ENCODE results near the gene PPP1R12B.
"Not testable (repeated sequence)": the region's sequence is repeated elsewhere in the genome, so short reads cannot be mapped to it uniquely, and the experiment has no call there.

The PPP1R12B gene

DNA sequence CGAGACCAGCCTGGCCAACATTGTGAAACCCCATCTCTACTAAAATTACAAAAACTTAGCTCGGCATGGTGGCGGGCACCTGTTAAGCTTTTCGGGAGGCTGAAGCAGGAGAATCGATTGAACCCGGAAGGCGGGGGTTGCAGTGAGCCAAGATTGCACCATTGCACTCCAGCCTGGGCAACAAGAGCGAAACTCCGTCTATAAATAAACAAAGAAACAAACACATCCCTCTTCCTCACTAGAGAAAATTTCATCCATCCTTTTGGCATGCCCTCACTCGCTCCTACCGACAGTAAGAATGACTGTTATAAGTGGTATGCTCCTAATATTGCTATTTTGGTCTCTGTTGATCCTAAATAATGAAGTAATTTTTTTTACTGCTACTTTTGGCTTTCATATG is 195.0 kb downstream of the PPP1R12B start:
- not testable (repeated sequence) for H3K9ac ChIP-seq (ENCODE audit: low read depth in 1 of 2, low read length in 2 of 2); H3K36me3 ChIP-seq (ENCODE audit: control insufficient read depth in 1 of 2, insufficient read depth in 2 of 2, low read length in 2 of 2); H3K4me3 ChIP-seq (ENCODE audit: low read depth in 1 of 2, low read length in 2 of 2); H3K27ac ChIP-seq (ENCODE audit: low read depth, low read length); H3K9me3 ChIP-seq (ENCODE audit: control insufficient read depth in 1 of 2, low read length in 2 of 2); H3K4me1 ChIP-seq (ENCODE audit: control insufficient read depth in 1 of 2, insufficient read depth in 2 of 2, low read length in 2 of 2); H3K27me3 ChIP-seq (ENCODE audit: control insufficient read depth in 1 of 2, insufficient read depth in 2 of 2, low read length in 2 of 2)

DNA sequence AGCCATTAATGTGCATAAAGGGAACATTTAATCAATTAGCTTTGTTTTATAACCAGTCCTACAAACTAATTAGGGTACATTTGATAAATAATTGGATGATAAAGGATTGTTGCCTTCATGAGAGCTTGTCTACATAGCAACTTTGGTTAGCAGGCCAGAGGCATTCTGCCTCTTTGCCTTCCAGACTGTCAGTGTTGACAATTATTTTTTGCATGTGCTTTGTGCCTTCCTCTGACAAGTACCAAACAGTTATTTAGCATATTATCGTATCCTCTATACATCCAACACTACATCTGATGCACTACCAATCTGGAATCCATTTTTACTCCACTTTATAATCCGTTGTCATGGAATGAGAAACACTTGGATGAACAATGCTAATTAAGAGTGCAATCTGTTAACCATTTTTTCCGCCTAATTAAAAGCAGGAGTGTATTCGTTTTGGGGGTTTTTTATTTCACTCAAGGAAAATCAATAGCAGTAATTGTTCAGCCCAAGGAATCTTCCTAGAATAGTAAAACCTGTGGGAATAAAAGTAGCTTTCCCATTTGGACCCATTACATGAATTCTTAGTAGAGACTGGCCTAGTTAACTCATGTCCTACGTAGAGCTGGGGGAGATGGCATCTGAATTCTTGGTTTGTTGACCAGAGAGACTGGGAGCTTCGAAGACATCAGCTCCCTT is 196.4 kb downstream of the PPP1R12B start:
- H3K27ac ChIP-seq (ENCODE audit: low read depth, low read length); H3K27me3 ChIP-seq (ENCODE audit: control insufficient read depth in 1 of 2, insufficient read depth in 2 of 2, low read length in 2 of 2); H3K9ac ChIP-seq (ENCODE audit: low read depth in 1 of 2, low read length in 2 of 2); H3K36me3 ChIP-seq (ENCODE audit: control insufficient read depth in 1 of 2, insufficient read depth in 2 of 2, low read length in 2 of 2); H3K4me1 ChIP-seq (ENCODE audit: control insufficient read depth in 1 of 2, insufficient read depth in 2 of 2, low read length in 2 of 2); H3K9me3 ChIP-seq (ENCODE audit: control insufficient read depth in 1 of 2, low read length in 2 of 2); H3K4me3 ChIP-seq (ENCODE audit: low read depth in 1 of 2, low read length in 2 of 2): not testable (repeated sequence)

DNA sequence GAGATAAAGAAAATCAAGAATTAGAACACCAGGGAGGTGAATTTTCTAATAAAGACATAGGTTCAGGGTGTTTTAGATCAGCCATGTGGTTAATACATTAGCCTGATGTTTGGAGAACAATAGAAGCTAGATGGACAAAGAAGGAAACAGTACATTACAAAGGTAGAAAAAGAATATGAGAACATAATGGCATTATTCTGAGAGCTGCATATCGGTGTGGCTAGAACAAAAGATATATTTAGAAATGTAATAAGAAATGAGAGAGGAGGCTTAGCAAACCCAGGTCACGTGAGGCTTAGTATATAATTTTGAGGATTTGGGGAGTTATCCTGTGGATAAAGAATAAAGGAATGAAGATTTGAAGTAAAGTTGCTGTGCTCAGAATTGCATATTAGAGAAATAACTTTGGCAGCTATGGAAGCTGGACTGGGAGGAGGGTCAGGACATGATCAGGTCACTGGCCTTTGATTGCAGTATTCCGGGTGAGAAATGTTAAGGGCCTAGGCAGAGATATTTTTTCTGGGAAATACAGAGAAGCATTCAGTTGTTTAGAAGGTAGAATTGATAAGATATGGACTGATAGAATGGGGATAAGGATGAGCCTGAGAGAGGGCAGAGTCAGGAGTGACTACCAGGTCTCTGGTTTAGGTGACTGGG is 197.3 kb downstream of the PPP1R12B start:
- H3K9ac ChIP-seq (ENCODE audit: low read depth in 1 of 2, low read length in 2 of 2); H3K36me3 ChIP-seq (ENCODE audit: control insufficient read depth in 1 of 2, insufficient read depth in 2 of 2, low read length in 2 of 2); H3K9me3 ChIP-seq (ENCODE audit: control insufficient read depth in 1 of 2, low read length in 2 of 2); H3K4me3 ChIP-seq (ENCODE audit: low read depth in 1 of 2, low read length in 2 of 2); H3K4me1 ChIP-seq (ENCODE audit: control insufficient read depth in 1 of 2, insufficient read depth in 2 of 2, low read length in 2 of 2); H3K27me3 ChIP-seq (ENCODE audit: control insufficient read depth in 1 of 2, insufficient read depth in 2 of 2, low read length in 2 of 2): not testable (repeated sequence)
- H3K27ac ChIP-seq (ENCODE audit: low read depth, low read length): peak overlapping the region; percentile 18

DNA sequence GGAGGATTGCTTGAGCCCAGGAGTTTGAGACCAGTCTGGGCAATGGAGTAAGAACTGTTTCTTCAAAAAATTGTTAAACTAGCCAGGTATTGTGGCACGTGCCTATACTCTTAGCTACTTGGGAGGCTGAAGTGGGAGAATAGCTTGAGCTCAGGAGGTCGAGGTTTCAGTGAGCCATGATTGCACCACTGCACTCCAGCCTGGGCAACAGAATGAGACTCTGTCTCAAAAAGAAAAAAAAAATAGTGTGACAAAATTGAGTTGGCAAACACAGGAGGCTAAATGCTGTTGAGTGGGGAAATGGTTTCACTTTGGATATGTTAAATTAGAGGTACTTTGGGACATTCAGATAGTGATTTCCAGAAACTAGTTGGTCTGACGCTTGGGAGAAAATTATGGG is 197.9 kb downstream of the PPP1R12B start:
- H3K9ac ChIP-seq (ENCODE audit: low read depth in 1 of 2, low read length in 2 of 2); H3K27me3 ChIP-seq (ENCODE audit: control insufficient read depth in 1 of 2, insufficient read depth in 2 of 2, low read length in 2 of 2); H3K27ac ChIP-seq (ENCODE audit: low read depth, low read length); H3K9me3 ChIP-seq (ENCODE audit: control insufficient read depth in 1 of 2, low read length in 2 of 2); H3K36me3 ChIP-seq (ENCODE audit: control insufficient read depth in 1 of 2, insufficient read depth in 2 of 2, low read length in 2 of 2); H3K4me3 ChIP-seq (ENCODE audit: low read depth in 1 of 2, low read length in 2 of 2); H3K4me1 ChIP-seq (ENCODE audit: control insufficient read depth in 1 of 2, insufficient read depth in 2 of 2, low read length in 2 of 2): not testable (repeated sequence)

DNA sequence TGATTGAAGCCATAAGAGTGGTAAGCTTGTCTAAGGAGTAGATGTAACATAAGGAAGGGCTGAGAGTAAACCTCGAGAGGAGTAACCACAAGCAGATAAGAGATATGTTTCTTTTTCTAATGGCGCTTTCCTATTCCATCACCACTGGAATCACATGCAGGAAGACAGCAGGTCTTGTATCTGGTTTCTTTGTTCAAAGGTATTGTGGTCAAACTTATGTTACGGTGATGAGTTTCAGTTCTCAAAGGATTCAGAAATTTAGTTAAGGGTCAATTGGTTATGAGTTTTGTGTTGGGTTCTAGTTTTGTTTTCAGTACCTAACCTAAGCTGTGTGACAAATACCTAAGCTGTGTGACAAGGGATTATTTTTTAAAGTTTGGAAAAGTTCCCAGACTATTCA is 198.3 kb downstream of the PPP1R12B start:
- not testable (repeated sequence) for H3K36me3 ChIP-seq (ENCODE audit: control insufficient read depth in 1 of 2, insufficient read depth in 2 of 2, low read length in 2 of 2); H3K4me3 ChIP-seq (ENCODE audit: low read depth in 1 of 2, low read length in 2 of 2); H3K9me3 ChIP-seq (ENCODE audit: control insufficient read depth in 1 of 2, low read length in 2 of 2); H3K27ac ChIP-seq (ENCODE audit: low read depth, low read length); H3K9ac ChIP-seq (ENCODE audit: low read depth in 1 of 2, low read length in 2 of 2); H3K27me3 ChIP-seq (ENCODE audit: control insufficient read depth in 1 of 2, insufficient read depth in 2 of 2, low read length in 2 of 2); H3K4me1 ChIP-seq (ENCODE audit: control insufficient read depth in 1 of 2, insufficient read depth in 2 of 2, low read length in 2 of 2)

DNA sequence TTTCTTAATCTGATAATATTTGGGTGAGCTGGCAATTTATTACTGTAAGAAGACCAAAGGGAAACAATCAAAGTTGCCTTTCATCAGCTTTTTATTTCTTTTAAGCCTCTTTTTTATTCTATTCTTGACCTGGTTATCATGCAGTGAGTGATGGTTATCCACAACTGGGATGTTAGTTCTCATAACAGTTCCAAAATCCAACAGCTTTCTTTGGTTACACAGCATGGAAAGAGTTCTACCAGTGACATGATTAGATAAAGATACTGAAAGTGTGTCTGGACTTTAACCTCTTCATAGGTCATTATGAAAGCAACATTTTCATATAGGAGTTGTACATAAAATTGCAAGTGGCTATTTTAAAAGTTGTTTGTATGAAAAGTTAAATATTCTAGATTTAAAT is 198.7 kb downstream of the PPP1R12B start:
- no peaks in the 10 kb centered on the region for H3K36me3 ChIP-seq (ENCODE audit: control insufficient read depth in 1 of 2, insufficient read depth in 2 of 2, low read length in 2 of 2)
- no peaks in the 10 kb centered on the region for H3K27me3 ChIP-seq (ENCODE audit: control insufficient read depth in 1 of 2, insufficient read depth in 2 of 2, low read length in 2 of 2)
- H3K4me3 ChIP-seq (ENCODE audit: low read depth in 1 of 2, low read length in 2 of 2): no peak overlapping the region
- no peak overlapping the region for H3K27ac ChIP-seq (ENCODE audit: low read depth, low read length)
- H3K9ac ChIP-seq (ENCODE audit: low read depth in 1 of 2, low read length in 2 of 2): no peak overlapping the region
- no peaks in the 10 kb centered on the region for H3K9me3 ChIP-seq (ENCODE audit: control insufficient read depth in 1 of 2, low read length in 2 of 2)
- peaks cover 0 to 4% of the 10 kb centered on the region in 2 donors for H3K4me1 ChIP-seq (ENCODE audit: control insufficient read depth in 1 of 2, insufficient read depth in 2 of 2, low read length in 2 of 2)

DNA sequence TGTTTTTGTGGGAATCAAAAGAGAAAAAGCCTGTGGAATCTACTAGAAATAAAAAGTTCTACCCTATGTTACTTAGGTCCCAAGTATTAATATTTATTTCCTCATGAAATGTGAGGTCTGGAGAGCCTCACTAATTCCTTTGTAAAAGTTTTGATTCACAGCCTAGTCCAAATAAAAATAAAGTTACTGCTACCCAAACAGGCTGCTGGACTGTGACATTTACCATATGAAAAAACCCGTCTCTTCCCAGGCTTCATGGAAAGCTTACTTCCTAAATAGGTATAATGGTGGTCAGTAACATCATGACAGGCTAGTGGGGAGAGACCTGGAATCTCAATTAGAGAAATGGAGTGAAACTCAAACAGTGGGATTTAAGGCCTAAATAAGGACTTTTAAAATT is 201.6 kb downstream of the PPP1R12B start:
- not testable (repeated sequence) for H3K27ac ChIP-seq (ENCODE audit: low read depth, low read length); H3K27me3 ChIP-seq (ENCODE audit: control insufficient read depth in 1 of 2, insufficient read depth in 2 of 2, low read length in 2 of 2); H3K4me3 ChIP-seq (ENCODE audit: low read depth in 1 of 2, low read length in 2 of 2); H3K9ac ChIP-seq (ENCODE audit: low read depth in 1 of 2, low read length in 2 of 2); H3K9me3 ChIP-seq (ENCODE audit: control insufficient read depth in 1 of 2, low read length in 2 of 2); H3K36me3 ChIP-seq (ENCODE audit: control insufficient read depth in 1 of 2, insufficient read depth in 2 of 2, low read length in 2 of 2); H3K4me1 ChIP-seq (ENCODE audit: control insufficient read depth in 1 of 2, insufficient read depth in 2 of 2, low read length in 2 of 2)

DNA sequence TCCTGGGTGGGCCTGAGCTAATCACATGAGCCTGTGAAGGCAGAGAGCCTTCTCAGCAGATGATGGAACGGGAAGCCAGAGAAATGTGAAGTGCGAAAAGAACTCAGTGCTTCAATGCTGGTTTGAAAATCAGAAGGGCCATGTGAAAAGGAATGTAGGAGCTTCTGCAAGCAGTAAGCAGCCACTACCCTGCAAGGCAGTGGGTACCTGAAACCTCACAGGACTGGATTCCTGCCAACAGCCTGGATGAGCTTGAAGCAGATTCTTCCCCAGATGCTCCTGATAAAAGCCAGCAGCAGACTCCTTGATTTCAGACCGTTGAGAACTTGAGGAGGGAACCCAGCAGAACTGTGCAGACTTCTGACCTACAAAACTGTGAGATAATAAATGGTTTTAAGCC is 203.2 kb downstream of the PPP1R12B start:
- Histone ChIP-seq H3K27me3 (ENCODE audit: control insufficient read depth in 1 of 2, insufficient read depth in 2 of 2, low read length in 2 of 2) (no peaks in the 10 kb centered on the region), H3K9me3 (ENCODE audit: control insufficient read depth in 1 of 2, low read length in 2 of 2) (no peaks in the 10 kb centered on the region), H3K36me3 (ENCODE audit: control insufficient read depth in 1 of 2, insufficient read depth in 2 of 2, low read length in 2 of 2) (no peaks in the 10 kb centered on the region), H3K4me1 (ENCODE audit: control insufficient read depth in 1 of 2, insufficient read depth in 2 of 2, low read length in 2 of 2) (peaks cover 2 to 4% of the 10 kb centered on the region in 2 donors), H3K27ac (ENCODE audit: low read depth, low read length) (no peak overlapping the region), H3K4me3 (ENCODE audit: low read depth in 1 of 2, low read length in 2 of 2) (no peak overlapping the region), H3K9ac (ENCODE audit: low read depth in 1 of 2, low read length in 2 of 2) (no peak overlapping the region)

DNA sequence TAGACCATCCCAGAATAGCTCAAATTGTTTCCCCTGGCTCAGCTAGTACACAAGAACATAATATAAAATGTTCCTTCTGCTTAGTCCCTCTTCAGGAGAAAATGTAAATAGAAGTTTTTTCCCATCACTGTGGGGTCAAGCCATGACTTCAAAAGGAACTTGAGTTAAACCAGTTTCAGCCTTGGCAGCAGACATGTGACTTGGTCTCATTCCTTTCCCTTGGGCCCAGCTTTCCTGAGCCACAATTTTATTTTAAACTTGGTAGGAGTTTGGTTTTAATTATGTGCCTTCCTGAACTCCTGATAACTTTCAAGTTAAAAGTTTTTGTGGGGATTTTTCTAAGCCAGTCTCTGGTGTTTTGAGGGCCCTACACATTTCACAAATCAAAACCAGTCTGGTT is 204.1 kb downstream of the PPP1R12B start:
- not testable (repeated sequence) for H3K27me3 ChIP-seq (ENCODE audit: control insufficient read depth in 1 of 2, insufficient read depth in 2 of 2, low read length in 2 of 2); H3K4me1 ChIP-seq (ENCODE audit: control insufficient read depth in 1 of 2, insufficient read depth in 2 of 2, low read length in 2 of 2); H3K4me3 ChIP-seq (ENCODE audit: low read depth in 1 of 2, low read length in 2 of 2); H3K9me3 ChIP-seq (ENCODE audit: control insufficient read depth in 1 of 2, low read length in 2 of 2); H3K9ac ChIP-seq (ENCODE audit: low read depth in 1 of 2, low read length in 2 of 2); H3K27ac ChIP-seq (ENCODE audit: low read depth, low read length); H3K36me3 ChIP-seq (ENCODE audit: control insufficient read depth in 1 of 2, insufficient read depth in 2 of 2, low read length in 2 of 2)

DNA sequence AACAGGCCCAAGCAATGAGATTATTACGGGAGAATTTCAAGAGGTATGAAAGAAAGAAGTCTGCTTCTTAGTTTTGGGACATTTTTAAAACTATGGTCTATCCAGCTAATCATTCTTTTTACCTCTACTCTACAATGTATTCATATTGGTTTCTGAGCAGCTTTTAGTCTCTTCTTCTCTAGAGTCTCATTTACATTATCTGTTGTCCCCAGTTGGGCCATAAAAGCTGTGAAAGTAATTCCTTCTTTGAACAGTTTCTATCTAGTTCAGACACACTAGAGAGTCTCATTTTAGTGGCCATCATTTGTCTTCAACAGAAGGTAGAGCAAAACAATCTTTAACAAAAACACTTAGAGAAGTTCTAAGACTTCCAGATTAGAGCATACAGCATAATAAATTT is 204.6 kb downstream of the PPP1R12B start:
- H3K4me3 ChIP-seq (ENCODE audit: low read depth in 1 of 2, low read length in 2 of 2); H3K36me3 ChIP-seq (ENCODE audit: control insufficient read depth in 1 of 2, insufficient read depth in 2 of 2, low read length in 2 of 2); H3K9ac ChIP-seq (ENCODE audit: low read depth in 1 of 2, low read length in 2 of 2); H3K9me3 ChIP-seq (ENCODE audit: control insufficient read depth in 1 of 2, low read length in 2 of 2); H3K4me1 ChIP-seq (ENCODE audit: control insufficient read depth in 1 of 2, insufficient read depth in 2 of 2, low read length in 2 of 2); H3K27ac ChIP-seq (ENCODE audit: low read depth, low read length); H3K27me3 ChIP-seq (ENCODE audit: control insufficient read depth in 1 of 2, insufficient read depth in 2 of 2, low read length in 2 of 2): not testable (repeated sequence)

Measured in duodenal mucosa (tissue), 2 donors.